Stimulated activated CD4-positive, alpha-beta T cell treated with anti-CD3 and anti-CD28 coated beads, TNF-alpha, amount 100 ng/mL, for 48 hours (primary cell): Measurements from ENCODE around the gene FAM184A.
"Not testable (repeated sequence)": the region's sequence is repeated elsewhere in the genome, so short reads cannot be mapped to it uniquely, and the experiment has no call there.

Source experiments
- DNase-seq, 3 donors: peaks; one replicate each; pipeline ENCODE4 v3.0.0-alpha.2; 2020; ENCODE audit warnings: low read depth in 3 of 3

FAM184A gene

GRCh38 chr6:119012521-119012920 is 65.9 kb downstream of the FAM184A start:
- DNase-seq: no peak

- not testable (repeated sequence) for DNase-seq
Observed at GRCh38 chr6:119009266-119009665, 69.2 kb downstream of the FAM184A start.

- no peak for DNase-seq
Observed at GRCh38 chr6:119006974-119007373, 71.5 kb downstream of the FAM184A start.

GRCh38 chr6:119002069-119002468 is 76.4 kb downstream of the FAM184A start:
- DNase-seq: no peak

GRCh38 chr6:118999494-119000040 is 78.9 kb downstream of the FAM184A start:
- no peak for DNase-seq

- not testable (repeated sequence) for DNase-seq
Observed at GRCh38 chr6:118997426-118997825, 81.0 kb downstream of the FAM184A start.

- DNase-seq: no peak
Observed at GRCh38 chr6:118996289-118996820, 82.1 kb downstream of the FAM184A start.

- DNase-seq: no peak
Observed at GRCh38 chr6:118993803-118994251, 84.6 kb downstream of the FAM184A start.

GRCh38 chr6:118993358-118993757 is 85.1 kb downstream of the FAM184A start:
- no peak for DNase-seq

- no peak for DNase-seq
Observed at GRCh38 chr6:118992186-118992795, 86.2 kb downstream of the FAM184A start.

GRCh38 chr6:118986312-118986711 is 92.2 kb downstream of the FAM184A start:
- no peak for DNase-seq

- DNase-seq: no peak
Observed at GRCh38 chr6:118985123-118985830, 93.2 kb downstream of the FAM184A start.

- DNase-seq: no peak
Observed at GRCh38 chr6:118984342-118984741, 94.1 kb downstream of the FAM184A start.

GRCh38 chr6:118982575-118982911 is 95.9 kb downstream of the FAM184A start:
- no peak for DNase-seq

- no peak for DNase-seq
Observed at GRCh38 chr6:118981884-118982574, 96.4 kb downstream of the FAM184A start.

GRCh38 chr6:118980063-118980462 is 98.4 kb downstream of the FAM184A start:
- no peak for DNase-seq

- no peak for DNase-seq
Observed at GRCh38 chr6:118974790-118975189, 103.7 kb downstream of the FAM184A start.

- no peak for DNase-seq
Observed at GRCh38 chr6:118971682-118972081, 106.8 kb downstream of the FAM184A start.

- no peak for DNase-seq
Observed at GRCh38 chr6:118970866-118971265, 107.6 kb downstream of the FAM184A start.

- DNase-seq: no peak
Observed at GRCh38 chr6:118968416-118968815, 110.0 kb downstream of the FAM184A start.

GRCh38 chr6:118967239-118967638 is 111.2 kb downstream of the FAM184A start:
- DNase-seq: no peak

GRCh38 chr6:118965843-118966370 is 112.6 kb downstream of the FAM184A start:
- no peak for DNase-seq
